COR-L47 (cell line): ENCODE measurements around the gene RABGGTA.
"Not testable (repeated sequence)": the region's sequence is repeated elsewhere in the genome, so short reads cannot be mapped to it uniquely, and the experiment has no call there.

ENCODE experiments used
- DNase-seq: peaks from one replicate; lab custom pipeline; 2025; lab: John Stamatoyannopoulos, UW

Gene RABGGTA

DNA sequence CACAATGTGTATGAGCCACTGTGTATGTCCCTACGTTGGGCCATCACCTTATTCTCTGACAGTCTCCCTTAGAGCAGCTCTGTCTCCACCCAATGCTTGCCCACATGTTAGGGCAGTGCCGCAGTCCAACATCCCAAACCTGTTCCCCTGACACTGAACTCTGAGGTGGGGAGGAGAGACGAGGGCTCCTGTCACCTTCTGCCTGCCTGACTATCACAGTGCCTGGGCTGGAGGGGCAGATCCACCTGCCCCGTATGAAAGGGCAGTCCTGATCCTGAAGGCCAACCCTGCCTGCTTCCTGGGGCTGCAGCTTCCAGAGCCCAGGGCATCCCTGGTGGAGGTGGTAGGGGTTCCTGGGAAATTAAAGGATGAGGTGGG lies 10.6 kb downstream of the RABGGTA start:
- DNase-seq: no peak

GRCh38 chr14:24260026-24260779 lies 11.2 kb downstream of the RABGGTA start:
- DNase-seq: no peak

- no peak for DNase-seq
Observed at GRCh38 chr14:24259282-24260025, 11.9 kb downstream of the RABGGTA start.

GRCh38 chr14:24258548-24259265 lies 12.7 kb downstream of the RABGGTA start:
- DNase-seq: no peak

- DNase-seq: no peak
Observed at GRCh38 chr14:24258119-24258518, 13.3 kb downstream of the RABGGTA start.

DNA sequence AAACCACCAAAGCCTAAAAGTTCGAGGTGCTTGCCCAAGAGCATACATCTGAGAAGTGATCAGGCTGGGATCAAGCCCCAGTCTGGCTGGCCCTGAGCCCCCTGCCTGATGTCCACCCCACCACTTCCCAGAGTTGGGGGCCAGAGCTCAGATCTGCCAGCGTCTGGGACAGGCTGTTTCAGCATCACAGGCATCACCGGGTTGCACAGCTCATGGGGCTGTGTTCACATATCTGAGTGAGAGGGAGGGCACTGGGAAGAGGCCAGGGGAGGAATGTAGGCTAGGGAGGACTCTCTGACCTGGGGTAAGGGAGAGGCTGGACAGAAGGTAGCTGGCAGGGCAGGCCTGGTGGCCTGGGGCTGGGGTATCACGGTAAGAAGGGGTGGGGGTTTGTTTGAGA lies 14.4 kb downstream of the RABGGTA start:
- no peak for DNase-seq

DNA sequence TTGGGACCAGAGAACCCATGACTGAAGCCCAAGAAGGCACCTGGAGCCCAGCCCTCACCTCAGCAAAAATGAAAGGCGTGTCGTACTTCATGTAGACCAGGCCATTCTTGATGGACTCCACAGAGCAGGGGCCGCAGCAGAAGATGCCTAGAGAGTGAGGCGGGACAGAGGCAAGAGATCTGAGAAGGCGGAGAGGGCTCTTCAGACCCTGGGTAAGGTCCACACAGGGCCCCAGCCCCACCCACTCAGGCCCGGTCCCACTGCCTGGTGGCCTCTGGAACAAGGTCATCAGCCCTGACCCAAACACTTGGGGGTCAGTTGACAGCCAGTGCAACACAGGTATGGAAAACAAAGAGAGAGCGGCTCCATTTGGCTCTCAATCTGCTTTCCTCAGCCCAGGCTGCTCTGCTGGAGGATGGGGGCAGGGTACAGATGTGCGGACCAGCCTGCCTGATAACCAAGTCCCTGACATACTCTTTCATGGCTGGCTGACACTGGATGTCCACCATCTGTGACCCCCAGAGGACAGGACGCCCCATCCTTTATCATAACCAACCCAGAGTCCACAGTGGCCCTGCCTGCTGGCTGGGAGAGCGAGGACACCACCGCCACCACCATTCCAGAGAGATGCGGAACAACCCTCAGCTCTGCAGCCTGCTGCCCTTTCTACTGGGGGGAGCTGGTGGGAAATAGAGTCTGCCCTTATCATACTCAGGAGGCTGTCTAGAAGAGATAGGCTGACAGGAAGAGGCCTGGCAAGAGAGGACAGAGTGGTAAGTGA lies 15.3 kb downstream of the RABGGTA start:
- no peak for DNase-seq

- DNase-seq: no peak
Observed at GRCh38 chr14:24255438-24255837, 16.0 kb downstream of the RABGGTA start.

- no peak for DNase-seq
Observed at GRCh38 chr14:24254630-24255392, 16.6 kb downstream of the RABGGTA start.

DNA sequence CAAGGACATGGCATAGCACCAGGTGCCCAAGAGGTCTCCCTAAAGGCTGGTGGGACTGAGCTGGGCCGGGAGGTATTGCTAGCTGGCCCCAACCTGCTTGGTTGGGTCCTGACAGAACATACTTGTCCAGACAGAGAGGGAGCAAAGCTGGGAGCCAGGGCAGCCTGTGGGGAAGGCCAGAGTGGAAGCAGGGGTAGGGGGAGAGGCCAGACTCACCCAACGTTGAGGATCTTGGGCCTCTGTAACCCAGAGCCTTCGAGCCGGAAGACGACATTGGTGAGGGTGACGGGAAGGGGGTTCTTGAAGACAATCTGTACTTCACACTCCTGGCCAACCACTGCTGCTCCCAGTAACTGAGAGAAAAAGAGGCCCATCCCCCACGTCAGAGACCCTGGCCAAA lies 17.5 kb downstream of the RABGGTA start:
- no peak for DNase-seq

GRCh38 chr14:24252289-24253124 lies 18.9 kb downstream of the RABGGTA start:
- DNase-seq: no peak

DNA sequence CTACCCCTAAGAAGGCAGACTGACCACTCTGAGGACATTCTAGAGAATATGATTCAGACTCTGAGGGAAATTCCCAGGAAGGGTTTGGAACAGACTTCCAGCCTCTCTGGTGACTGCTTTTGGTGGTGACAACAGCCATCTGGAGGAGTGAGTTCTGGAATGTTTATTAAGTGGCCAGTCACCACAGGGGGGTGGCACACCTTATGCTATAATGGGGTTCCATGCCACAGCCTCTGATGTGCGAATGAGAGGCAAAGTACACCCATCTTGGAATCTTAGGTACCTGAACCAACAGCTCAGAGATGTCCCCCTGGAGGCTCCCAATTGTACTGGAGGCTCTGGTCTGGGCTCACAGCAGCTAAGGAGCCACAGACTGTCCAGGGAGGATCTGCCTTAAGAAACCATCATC lies 19.5 kb downstream of the RABGGTA start:
- no peak for DNase-seq

DNA sequence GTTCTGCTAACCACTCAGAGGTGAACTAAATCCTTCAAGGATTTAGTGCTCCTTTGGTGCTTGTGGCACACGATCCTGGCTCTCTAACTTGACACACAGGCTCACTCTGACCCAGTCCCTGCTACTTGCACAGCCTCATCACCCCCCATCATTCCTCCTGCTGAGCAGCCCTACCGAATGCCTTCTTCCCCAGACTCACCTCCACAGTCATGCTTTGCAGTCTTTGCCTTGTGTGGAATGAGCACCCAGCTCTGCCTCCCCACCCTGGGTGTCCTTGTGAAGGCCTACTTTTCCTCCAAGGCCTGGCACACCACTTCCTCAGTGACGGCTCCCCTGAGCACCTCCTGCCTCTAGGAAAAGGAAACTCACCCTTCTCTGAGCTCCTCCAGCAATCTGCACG lies 21.0 kb downstream of the RABGGTA start:
- no peak for DNase-seq

DNA sequence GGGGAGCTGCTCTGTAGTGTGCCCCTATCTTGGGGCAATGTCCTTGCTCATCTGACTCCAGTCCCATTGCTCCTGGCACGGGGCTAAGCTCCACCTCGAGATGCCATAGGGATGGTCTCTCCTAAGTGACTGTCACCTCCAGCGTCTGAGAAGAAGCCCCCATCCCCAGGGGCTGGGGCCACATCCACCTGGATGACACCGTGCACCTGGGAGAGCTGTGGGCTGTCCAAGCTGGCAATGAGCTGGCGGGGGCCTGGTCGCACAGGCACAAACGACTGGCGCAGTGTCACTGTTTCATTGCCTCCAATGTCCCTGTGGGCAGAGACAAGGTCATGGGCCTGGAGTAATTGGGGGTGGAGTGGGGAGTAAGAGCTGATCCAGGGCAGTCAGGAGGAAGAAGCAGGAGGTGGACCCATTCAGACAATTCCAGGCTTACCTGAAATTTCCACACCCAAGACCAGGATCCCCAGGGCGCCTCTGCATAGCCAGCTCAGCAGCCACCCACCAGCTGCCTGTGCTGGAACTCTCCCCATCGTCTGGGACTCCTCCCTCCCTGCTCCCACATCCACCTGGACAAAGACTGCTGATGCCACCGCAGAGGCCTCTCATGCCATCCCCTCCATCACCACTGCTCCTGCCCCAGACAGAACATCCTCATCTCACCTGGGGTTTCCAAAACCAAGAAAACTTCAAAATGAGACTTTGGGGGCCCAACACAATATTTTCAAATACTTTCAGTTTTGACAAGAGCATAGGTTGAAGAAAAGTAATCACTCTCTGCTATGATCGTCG lies 22.0 kb downstream of the RABGGTA start:
- DNase-seq: no peak

DNA sequence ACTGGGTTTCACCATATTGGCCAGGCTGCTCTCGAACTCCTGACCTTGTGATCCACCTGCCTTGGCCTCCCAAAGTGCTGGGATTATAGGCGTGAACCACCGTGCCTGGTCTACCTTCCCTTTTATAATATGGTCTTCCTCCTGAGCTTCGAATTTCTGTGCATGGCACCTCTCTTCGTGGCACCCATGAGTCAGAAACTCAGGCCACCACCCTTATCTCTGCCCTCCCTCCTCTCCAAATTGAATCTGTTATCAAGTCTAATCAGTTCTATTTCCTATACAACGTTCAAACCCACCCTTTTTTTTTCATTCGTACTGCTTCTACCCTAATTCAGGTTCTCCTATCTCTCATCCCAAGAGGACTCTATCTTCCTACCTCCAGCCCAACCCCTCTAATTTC lies 24.0 kb downstream of the RABGGTA start:
- DNase-seq: no peak

GRCh38 chr14:24246765-24247212 lies 24.6 kb downstream of the RABGGTA start:
- DNase-seq: no peak

DNA sequence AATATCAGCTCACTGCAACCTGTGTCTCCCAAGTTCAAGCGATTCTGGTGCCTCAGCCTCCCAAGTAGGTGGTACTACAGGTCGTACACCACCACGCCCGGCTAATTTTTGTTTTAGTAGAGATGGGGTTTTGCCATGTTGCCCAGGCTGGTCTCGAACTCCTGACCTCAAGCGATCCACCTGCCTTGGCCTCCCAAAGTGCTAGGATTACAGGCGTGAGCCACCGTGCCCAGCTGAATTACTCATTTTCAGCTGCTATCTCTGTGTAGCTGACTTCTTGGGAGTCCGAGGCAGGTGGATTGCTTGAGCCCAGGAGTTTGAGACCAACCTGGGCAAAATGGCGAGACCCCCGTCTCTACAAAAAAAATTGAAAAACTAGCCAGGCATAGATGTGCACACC lies 26.0 kb downstream of the RABGGTA start:
- not testable (repeated sequence) for DNase-seq

GRCh38 chr14:24243336-24243836 lies 28.0 kb downstream of the RABGGTA start:
- DNase-seq: peak; percentile 12

DNA sequence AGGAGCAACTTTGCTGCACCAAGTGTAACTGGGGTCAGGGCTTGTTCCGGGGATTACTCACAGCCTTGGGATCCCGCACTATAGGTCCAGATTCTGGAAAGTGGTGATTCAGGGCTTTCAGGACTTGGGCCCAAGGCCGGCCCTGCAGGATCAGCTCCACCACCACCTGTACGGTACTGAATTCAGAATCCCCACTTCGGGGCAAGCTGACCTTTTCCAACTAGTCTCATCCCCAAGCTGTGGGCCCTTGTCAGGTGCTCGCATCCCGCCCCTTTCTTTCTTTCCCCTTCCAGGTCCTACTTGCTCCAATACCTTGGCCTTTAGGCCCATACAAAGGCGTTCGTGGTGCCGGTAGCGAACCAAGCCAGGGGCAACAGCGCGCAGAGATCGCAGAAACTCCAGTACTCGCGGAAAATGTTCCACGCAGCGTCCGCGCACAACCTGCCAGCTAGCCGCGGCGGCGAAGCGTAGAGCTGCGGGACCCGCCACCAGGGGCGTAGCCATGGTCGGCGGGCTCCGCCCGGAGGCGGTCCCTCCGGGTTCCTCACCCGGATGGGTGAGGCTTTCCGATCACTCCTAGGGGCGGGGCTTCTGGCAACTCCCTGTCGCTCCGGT lies 29.5 kb downstream of the RABGGTA start:
- peak; percentile 93 for DNase-seq
